OCI-LY7 (cell line): ENCODE measurements around the gene C19orf67.

Experiments
- CTCF ChIP-seq: fragments of 200-600 bp; sonication (generic); conservative IDR thresholded peaks from 2 replicates; pipeline ENCODE4 v1.5.1; 2014; ENCODE audit warnings: mild to moderate bottlenecking, antibody characterized with exemption, low read length, moderate library complexity, mixed read lengths
- EZH2phosphoT487 ChIP-seq: fragments of 200-600 bp; sonication (generic); IDR thresholded peaks from 2 replicates; pipeline ENCODE4 v1.6.1; 2018; ENCODE audit warnings: low read depth, borderline replicate concordance, mild to moderate bottlenecking, mixed run types, antibody characterized with exemption, low read length, moderate library complexity, mixed read lengths

GRCh38 chr19:14114854-14115253 is 29.3 kb upstream of the C19orf67 start:
- TF ChIP-seq CTCF: peak; percentile 78
- no peak for TF ChIP-seq EZH2phosphoT487
